Neural cell (in vitro differentiated cells): ENCODE data around the gene ANKS1A. TPM values are rescaled to one million over a fixed set of nuclear protein-coding genes. Genes with fewer than 3 reads are reported as not detected.

Source experiments
- H2AFZ ChIP-seq: fragments of 200-600, 300-800 bp; sonication (generic), shearing (Covaris generic); 2 replicates; pipeline ENCODE4 v1.6.0; 2014; ENCODE audit warnings: low read depth, mild to moderate bottlenecking, antibody characterized with exemption, low read length, moderate library complexity
- H3F3A ChIP-seq: fragments of 200-600 bp; shearing (Covaris generic); 2 replicates; pipeline ENCODE4 v1.6.1; 2016; ENCODE audit warnings: mild to moderate bottlenecking, moderate library complexity, mixed read lengths, antibody characterized with exemption, low read length; ENCODE audit not compliant: insufficient read depth, poor library complexity, severe bottlenecking
- H3K27ac ChIP-seq: fragments of 200-600, 300-800 bp; sonication (generic), shearing (Covaris generic); 2 replicates; pipeline ENCODE4 v1.5.1; 2014; ENCODE audit warnings: mild to moderate bottlenecking, low read length, moderate library complexity
- H3K27me3 ChIP-seq: fragments of 300-800, 200-600 bp; sonication (generic), shearing (Covaris generic); 2 replicates; pipeline ENCODE4 v1.6.0; 2014; ENCODE audit warnings: mild to moderate bottlenecking, low read depth, low read length, moderate library complexity; ENCODE audit not compliant: insufficient read depth
- H3K36me3 ChIP-seq: fragments of 300-800, 200-600 bp; sonication (generic), shearing (Covaris generic); 2 replicates; pipeline ENCODE4 v1.5.1; 2014; ENCODE audit warnings: mild to moderate bottlenecking, antibody characterized with exemption, low read length, moderate library complexity; ENCODE audit not compliant: insufficient read depth
- H3K4me2 ChIP-seq: fragments of 300-800, 200-600 bp; sonication (generic), shearing (Covaris generic); 2 replicates; pipeline ENCODE4 v1.6.0; 2014; ENCODE audit warnings: mild to moderate bottlenecking, low read length
- H3K4me3 ChIP-seq: fragments of 300-800, 200-600 bp; sonication (generic), shearing (Covaris generic); 2 replicates; pipeline ENCODE4 v1.5.1; 2014; ENCODE audit warnings: mild to moderate bottlenecking, low read length, moderate library complexity
- H3K79me2 ChIP-seq: fragments of 200-600 bp; shearing (Covaris generic); replicated peaks from 2 replicates; pipeline ENCODE4 v1.6.0; 2014; ENCODE audit warnings: mild to moderate bottlenecking, low read length, moderate library complexity; ENCODE audit not compliant: insufficient read depth
- H3K9ac ChIP-seq: fragments of 300-800, 200-600 bp; sonication (generic), shearing (Covaris generic); 2 replicates; pipeline ENCODE4 v1.6.1; 2016; ENCODE audit warnings: mild to moderate bottlenecking, low read length, mixed read lengths
- H3K9me2 ChIP-seq: fragments of 200-600 bp; shearing (Covaris generic); 2 replicates; pipeline ENCODE4 v1.6.1; 2016; ENCODE audit warnings: mild to moderate bottlenecking, low read length, mixed read lengths; ENCODE audit not compliant: insufficient read depth
- H3K9me3 ChIP-seq: fragments of 200-600, 300-800 bp; sonication (generic), shearing (Covaris generic); 2 replicates; pipeline ENCODE4 v1.6.1; 2016; ENCODE audit warnings: mild to moderate bottlenecking, mixed run types, low read length, moderate library complexity, mixed read lengths
- H4K20me1 ChIP-seq: fragments of 200-600 bp; shearing (Covaris generic); 2 replicates; pipeline ENCODE4 v1.6.1; 2016; ENCODE audit warnings: mild to moderate bottlenecking, mixed run types; ENCODE audit not compliant: insufficient read depth
- CTCF ChIP-seq: fragments of 450-650 bp; IDR thresholded peaks from 2 replicates; pipeline ENCODE4 v1.5.1; 2014; ENCODE audit warnings: antibody characterized with exemption, mild to moderate bottlenecking, moderate library complexity; ENCODE audit not compliant: poor library complexity, severe bottlenecking
- EP300 ChIP-seq: fragments of 450-650 bp; conservative IDR thresholded peaks from 2 replicates; pipeline ENCODE4 v1.6.1; 2014; ENCODE audit warnings: antibody characterized with exemption, mild to moderate bottlenecking, moderate library complexity; ENCODE audit not compliant: poor library complexity, severe bottlenecking
- EZH2 ChIP-seq: fragments of 200-600, 300-800 bp; shearing (Covaris generic), sonication (generic); IDR thresholded peaks from 2 replicates; pipeline ENCODE4 v1.6.1; 2014; ENCODE audit warnings: antibody characterized with exemption, low read length, borderline replicate concordance, mild to moderate bottlenecking; ENCODE audit not compliant: insufficient read depth, poor library complexity, severe bottlenecking
- MXI1 ChIP-seq: fragments of 450-650 bp; conservative IDR thresholded peaks from 2 replicates; pipeline ENCODE4 v1.6.1; 2014; ENCODE audit warnings: antibody characterized with exemption, mild to moderate bottlenecking; ENCODE audit not compliant: poor library complexity, severe bottlenecking
- POLR2AphosphoS5 ChIP-seq: IDR thresholded peaks from 2 replicates; pipeline ENCODE4 v1.6.1; 2012
- RAD21 ChIP-seq: fragments of 450-650 bp; conservative IDR thresholded peaks from 2 replicates; pipeline ENCODE4 v1.6.1; 2014; ENCODE audit warnings: antibody characterized with exemption, mild to moderate bottlenecking, moderate library complexity
- REST ChIP-seq: IDR thresholded peaks from 2 replicates; pipeline ENCODE4 v1.6.1; 2012; ENCODE audit warnings: borderline replicate concordance
- SMC3 ChIP-seq: fragments of 450-650 bp; conservative IDR thresholded peaks from 2 replicates; pipeline ENCODE4 v1.6.1; 2014; ENCODE audit warnings: antibody characterized with exemption, mild to moderate bottlenecking, moderate library complexity; ENCODE audit not compliant: poor library complexity
- TAF1 ChIP-seq: IDR thresholded peaks from 2 replicates; pipeline ENCODE4 v1.6.1; 2012; ENCODE audit warnings: low read depth
- polyA plus RNA-seq: library from polyadenylated mRNA; depleted of rRNA; stranded (reverse); fragments of >200 nt; gene quantifications from 2 replicates; pipeline ENCODE4 v1.2.3, GENCODE V29; 2014

Gene ANKS1A
- polyA plus RNA-seq, 1 donor from 2014 or later: 22.6 TPM

- H3K79me2 ChIP-seq: peaks cover 38% of the 10 kb centered on the region
- H3K9me3 ChIP-seq: no peaks in the 10 kb centered on the region
- H3K27me3 ChIP-seq: no peaks in the 10 kb centered on the region
- H3K9ac ChIP-seq: peak overlapping the region; percentile 85
- peak overlapping the region; percentile 82 for H3K27ac ChIP-seq
- H3K36me3 ChIP-seq: no peaks in the 10 kb centered on the region
- TF ChIP-seq MXI1: no peak
- no peak for TF ChIP-seq RAD21
- TF ChIP-seq REST: no peak
- TF ChIP-seq CTCF: no peak
- H3K4me3 ChIP-seq: peak overlapping the region; percentile 75
- peaks cover 5% of the 10 kb centered on the region for H3F3A ChIP-seq
- peak overlapping the region; percentile 85 for H2AFZ ChIP-seq
- peak overlapping the region; percentile 100 for H3K4me2 ChIP-seq
- no peaks in the 10 kb centered on the region for H3K9me2 ChIP-seq
- H4K20me1 ChIP-seq: no peaks in the 10 kb centered on the region
Measured at GRCh38 chr6:34888514-34888856, 570 bp upstream of the ANKS1A start.

- peaks cover 48% of the 10 kb centered on the region for H3K79me2 ChIP-seq
Measured at GRCh38 chr6:34890533-34890925, 1.5 kb downstream of the ANKS1A start.

More at GRCh38 chr6:34890533-34890925, 1.5 kb downstream of the ANKS1A start:
- Histone ChIP-seq H3K9me2 (no peaks in the 10 kb centered on the region), H3K27me3 (no peaks in the 10 kb centered on the region), H3K36me3 (no peaks in the 10 kb centered on the region), H3F3A (peaks cover 5% of the 10 kb centered on the region), H4K20me1 (no peaks in the 10 kb centered on the region), H3K9me3 (no peaks in the 10 kb centered on the region), H2AFZ (no peak overlapping the region), H3K4me2 (peak overlapping the region; percentile 79), H3K9ac (peak overlapping the region; percentile 85), H3K4me3 (peak overlapping the region; percentile 75), H3K27ac (no peak overlapping the region)
- TF ChIP-seq SMC3 (no peak), EP300 (no peak), RAD21 (no peak), TAF1 (no peak), MXI1 (no peak), REST (no peak), EZH2 (no peak), CTCF (no peak), POLR2AphosphoS5 (no peak)
